Osteoblast (primary cell): Measurements from ENCODE around the gene MAPRE2. TPM values are rescaled to one million over a fixed set of nuclear protein-coding genes. Genes with fewer than 3 reads are reported as not detected.
A peak's percentile ranks its signal among the peaks of the same experiment; 100 is the strongest.

Experiments used
- DNase-seq: peaks from one replicate; pipeline ENCODE4 v3.0.0; 2011; ENCODE audit warnings: low spot score, mixed read lengths; ENCODE audit not compliant: insufficient read length; ENCODE audit errors: missing footprints
- H2AFZ ChIP-seq: 2 replicates; pipeline ENCODE4 v1.6.0; 2011; ENCODE audit warnings: mild to moderate bottlenecking, low read length
- H3K27ac ChIP-seq: 2 replicates; pipeline ENCODE4 v1.5.1; 2011; ENCODE audit warnings: mild to moderate bottlenecking, low read depth, low read length, moderate library complexity
- H3K27me3 ChIP-seq: 2 replicates; pipeline ENCODE4 v1.6.0; 2012; ENCODE audit warnings: mild to moderate bottlenecking, control low read depth, inconsistent platforms, low read length, moderate library complexity; ENCODE audit not compliant: insufficient read depth
- H3K36me3 ChIP-seq: 2 replicates; pipeline ENCODE4 v1.5.1; 2011; ENCODE audit warnings: mild to moderate bottlenecking, low read length, control low read depth, moderate library complexity; ENCODE audit not compliant: insufficient read depth
- H3K4me1 ChIP-seq: 2 replicates; pipeline ENCODE4 v1.5.1; 2011; ENCODE audit warnings: mild to moderate bottlenecking, low read length, control low read depth, moderate library complexity; ENCODE audit not compliant: insufficient read depth
- H3K4me2 ChIP-seq: 2 replicates; pipeline ENCODE4 v1.6.0; 2011; ENCODE audit warnings: mild to moderate bottlenecking, low read length; ENCODE audit not compliant: insufficient read depth
- H3K4me3 ChIP-seq: fragments of 200-600 bp; sonication (generic); 3 replicates; pipeline ENCODE4 v1.5.1; 2012; ENCODE audit warnings: mild to moderate bottlenecking, low read length, inconsistent platforms; ENCODE audit not compliant: insufficient read depth
- H3K79me2 ChIP-seq: 2 replicates; pipeline ENCODE4 v1.6.0; 2012; ENCODE audit warnings: mild to moderate bottlenecking, low read length, control low read depth, inconsistent platforms; ENCODE audit not compliant: insufficient read depth
- H3K9me3 ChIP-seq: 2 replicates; pipeline ENCODE4 v1.5.1; 2011; ENCODE audit warnings: low read depth, low read length, control low read depth
- H4K20me1 ChIP-seq: 2 replicates; pipeline ENCODE4 v1.6.0; 2012; ENCODE audit warnings: mild to moderate bottlenecking, low read length, control low read depth; ENCODE audit not compliant: insufficient read depth
- CTCF ChIP-seq: IDR thresholded peaks from 2 replicates; pipeline ENCODE4 v1.5.1; 2011; ENCODE audit warnings: mild to moderate bottlenecking, low read depth, low read length, moderate library complexity; ENCODE audit errors: extremely low read depth
- total RNA-seq: library from RNA; depleted of rRNA; stranded (reverse); fragments of >200 nt; gene quantifications from 2 replicates; pipeline ENCODE4 v1.2.3, GENCODE V29; 2012

The MAPRE2 gene
- total RNA-seq, 1 donor, result 21.7 TPM

GRCh38 chr18:35157181-35157580 lies 116.0 kb downstream of the MAPRE2 start:
- no peak overlapping the region for H3K4me2 ChIP-seq
- DNase-seq, result no peak
- H3K27ac ChIP-seq, result no peak overlapping the region
- no peaks in the 10 kb centered on the region for H3K9me3 ChIP-seq
- no peaks in the 10 kb centered on the region for H3K4me1 ChIP-seq
- H3K27me3 ChIP-seq, result no peaks in the 10 kb centered on the region
- no peak for TF ChIP-seq CTCF
- H2AFZ ChIP-seq, result no peak overlapping the region
- H3K79me2 ChIP-seq, result no peaks in the 10 kb centered on the region
- no peak overlapping the region for H3K4me3 ChIP-seq
- no peaks in the 10 kb centered on the region for H4K20me1 ChIP-seq
- H3K36me3 ChIP-seq, result no peaks in the 10 kb centered on the region

GRCh38 chr18:35158728-35159450 lies 117.7 kb downstream of the MAPRE2 start:
- no peaks in the 10 kb centered on the region for H3K9me3 ChIP-seq
- no peak overlapping the region for H3K4me2 ChIP-seq
- no peak overlapping the region for H3K4me3 ChIP-seq
- no peak for TF ChIP-seq CTCF
- DNase-seq, result peak; percentile 18
- no peak overlapping the region for H3K27ac ChIP-seq
- H3K36me3 ChIP-seq, result no peaks in the 10 kb centered on the region
- H2AFZ ChIP-seq, result no peak overlapping the region
- H4K20me1 ChIP-seq, result no peaks in the 10 kb centered on the region
- H3K79me2 ChIP-seq, result no peaks in the 10 kb centered on the region
- no peaks in the 10 kb centered on the region for H3K4me1 ChIP-seq
- peaks cover 2% of the 10 kb centered on the region for H3K27me3 ChIP-seq

GRCh38 chr18:35159782-35160181 lies 118.6 kb downstream of the MAPRE2 start:
- Histone ChIP-seq H3K27me3 (peaks cover 7% of the 10 kb centered on the region), H4K20me1 (no peaks in the 10 kb centered on the region), H2AFZ (no peak overlapping the region), H3K79me2 (no peaks in the 10 kb centered on the region), H3K4me1 (no peaks in the 10 kb centered on the region), H3K4me2 (no peak overlapping the region), H3K9me3 (no peaks in the 10 kb centered on the region), H3K36me3 (no peaks in the 10 kb centered on the region), H3K27ac (no peak overlapping the region), H3K4me3 (no peak overlapping the region)
- no peak for DNase-seq
- no peak for TF ChIP-seq CTCF

GRCh38 chr18:35161485-35161884 lies 120.3 kb downstream of the MAPRE2 start:
- no peak for TF ChIP-seq CTCF
- Histone ChIP-seq H3K27ac (no peak overlapping the region), H4K20me1 (no peaks in the 10 kb centered on the region), H3K4me2 (no peak overlapping the region), H3K4me3 (no peak overlapping the region), H3K36me3 (no peaks in the 10 kb centered on the region), H3K9me3 (no peaks in the 10 kb centered on the region), H2AFZ (no peak overlapping the region), H3K27me3 (peaks cover 7% of the 10 kb centered on the region), H3K79me2 (no peaks in the 10 kb centered on the region), H3K4me1 (no peaks in the 10 kb centered on the region)
- no peak for DNase-seq
